Sigmoid colon (tissue), 7 donors: Measurements from ENCODE around the gene NUP205. TPM values are rescaled to one million over a fixed set of nuclear protein-coding genes. Genes with fewer than 3 reads are reported as not detected.

Experiments used
- DNase-seq: peaks from one replicate; pipeline ENCODE4 v3.0.0-alpha.2; 2019
- H3K27ac ChIP-seq, 4 donors: fragments of 200-600 bp; sonication (generic); one replicate each; pipeline ENCODE4 v1.5.1; 2016 to 2019; ENCODE audit warnings: mild to moderate bottlenecking in 1 of 4
- H3K27me3 ChIP-seq, 3 donors: fragments of 200-600 bp; sonication (generic); one replicate each; pipeline ENCODE4 v1.5.1; 2019; ENCODE audit warnings: mild to moderate bottlenecking in 1 of 3
- H3K36me3 ChIP-seq, 4 donors: fragments of 200-600 bp; sonication (generic); one replicate each; pipeline ENCODE4 v1.5.1; 2016 to 2019
- H3K4me1 ChIP-seq, 4 donors: fragments of 200-600 bp; sonication (generic); one replicate each; pipeline ENCODE4 v1.5.1; 2017 to 2019
- H3K4me3 ChIP-seq, 4 donors: fragments of 200-600 bp; sonication (generic); one replicate each; pipeline ENCODE4 v1.5.1; 2017 to 2019; ENCODE audit warnings: mild to moderate bottlenecking in 2 of 4, moderate library complexity in 1 of 4
- H3K9me3 ChIP-seq, 4 donors: fragments of 200-600 bp in 3 of 4; sonication (generic) in 3 of 4; one replicate each; pipeline versions ENCODE4 v1.5.1 to v1.6.1; 2013 to 2019
- CTCF ChIP-seq, 4 experiments: fragments of 450-650 bp in 3 of 4; fragments of 200-600 bp in 1 of 4; IDR thresholded peaks; one replicate each; pipeline ENCODE4 v1.5.1; 2016 to 2019; ENCODE audit warnings: antibody characterized with exemption in 4 of 4, mild to moderate bottlenecking in 3 of 4, moderate library complexity in 2 of 4
- EP300 ChIP-seq, 4 donors: sonication (generic); formaldehyde crosslinking; IDR thresholded peaks; one replicate each; pipeline ENCODE4 v1.6.1; 2017; ENCODE audit warnings: antibody characterized with exemption in 4 of 4
- POLR2A ChIP-seq, 2 donors: fragments of 450-650 bp; IDR thresholded peaks; one replicate each; pipeline ENCODE4 v1.6.1; 2016; ENCODE audit warnings: antibody characterized with exemption in 2 of 2, mild to moderate bottlenecking in 2 of 2, moderate library complexity in 2 of 2
- POLR2AphosphoS5 ChIP-seq, 4 donors: sonication (generic); formaldehyde crosslinking; IDR thresholded peaks; one replicate each; pipeline ENCODE4 v1.6.1; 2017; ENCODE audit warnings: antibody characterized with exemption in 4 of 4
- WGBS, 2 donors: extraction: QIAGEN DNeasy Blood & Tissue Kit; methylation state at CpG; one replicate each; pipeline ENCODE4 v1.1.7; 2013; 5-methylcytosine and 5-hydroxymethylcytosine counted together
- intact Hi-C: fragments of 100-400 bp; cut with DNase I; formaldehyde crosslinking; loops from one replicate; pipeline ENCODE4 v1.15.1; 2023
- polyA plus RNA-seq, 3 donors: library from polyadenylated mRNA; stranded (reverse); fragments of 200-250 nt; gene quantifications; one replicate each; pipeline ENCODE4 v1.2.3, GENCODE V29; 2013
- total RNA-seq, 4 donors: library from RNA; depleted of rRNA; stranded (reverse); fragments of >200 nt; gene quantifications; one replicate each; pipeline ENCODE4 v1.1.0, GENCODE V29; 2016
- donor health status: healthy with polysubstance abuse.
- donor health status: Bipolar disorder and iron deficiency.
- donor health status: healthy.

NUP205 gene
- total and polyA plus RNA-seq, 7 donors: 9.5 to 37.5 (median 21.9) TPM

- Histone ChIP-seq H3K27ac (no peak overlapping the region), H3K4me1 (no peaks in the 10 kb centered on the region), H3K27me3 (no peaks in the 10 kb centered on the region), H3K9me3 (no peaks in the 10 kb centered on the region), H3K4me3 (no peak overlapping the region), H3K36me3 (no peaks in the 10 kb centered on the region)
- TF ChIP-seq CTCF (IDR thresholded peaks at IDR 0.05) (no peak), POLR2AphosphoS5 (IDR thresholded peaks at IDR 0.05) (no peak), POLR2A (IDR thresholded peaks at IDR 0.05) (no peak), EP300 (IDR thresholded peaks at IDR 0.05) (no peak)
- intact Hi-C loops: no loop called here
- DNase-seq: no peak
- WGBS, 2 donors: 67 to 78% methylated on average over 3 of the region's 3 CpGs
Observed at GRCh38 chr7:135538376-135538775, 19.3 kb upstream of the NUP205 start.

DNA sequence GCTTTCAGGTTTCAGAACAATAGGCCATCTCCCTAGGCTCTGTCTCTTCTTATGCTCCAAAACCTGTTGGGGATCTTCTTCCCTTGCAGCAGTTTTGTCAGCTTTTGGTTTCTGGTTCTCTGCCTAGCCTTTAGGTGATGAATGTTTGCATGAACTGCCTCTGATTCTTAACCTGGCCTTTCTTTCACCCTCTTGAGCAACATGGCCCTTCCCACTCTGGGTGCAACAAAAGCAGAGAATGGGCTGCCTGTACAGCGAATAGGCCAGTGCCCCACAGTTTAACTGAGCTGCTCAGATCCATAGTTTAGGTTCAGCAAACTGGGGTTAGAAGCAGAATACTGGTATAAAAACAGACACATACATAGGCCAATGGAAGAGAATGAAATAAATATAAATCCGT lies 18.1 kb upstream of the NUP205 start:
- intact Hi-C loops: no loop called here
- TF ChIP-seq EP300 (IDR thresholded peaks at IDR 0.05) (no peak), POLR2A (IDR thresholded peaks at IDR 0.05) (no peak)
- Histone ChIP-seq H3K36me3 (no peaks in the 10 kb centered on the region), H3K27me3 (no peaks in the 10 kb centered on the region), H3K27ac (no peak overlapping the region), H3K9me3 (no peaks in the 10 kb centered on the region), H3K4me1 (no peaks in the 10 kb centered on the region), H3K4me3 (no peak overlapping the region)
- DNase-seq: no peak
- 89 to 94% methylated on average over 2 of the region's 2 CpGs for WGBS, 2 donors

- no peaks in the 10 kb centered on the region for H3K9me3 ChIP-seq
- no peak for TF ChIP-seq EP300 (IDR thresholded peaks at IDR 0.05)
- TF ChIP-seq POLR2A (IDR thresholded peaks at IDR 0.05): no peak
- TF ChIP-seq CTCF (IDR thresholded peaks at IDR 0.05): no peak
- TF ChIP-seq POLR2AphosphoS5 (IDR thresholded peaks at IDR 0.05): no peak
- H3K36me3 ChIP-seq: no peaks in the 10 kb centered on the region
- DNase-seq: no peak
- H3K27me3 ChIP-seq: no peaks in the 10 kb centered on the region
- H3K27ac ChIP-seq: no peak overlapping the region
- no peak overlapping the region for H3K4me3 ChIP-seq
- H3K4me1 ChIP-seq: no peaks in the 10 kb centered on the region
- intact Hi-C loops: no loop called here
- WGBS, 2 donors: 96 to 97% methylated on average over 6 of the region's 6 CpGs
Observed at GRCh38 chr7:135541029-135541428, 16.7 kb upstream of the NUP205 start.

- H3K36me3 ChIP-seq: no peaks in the 10 kb centered on the region
- intact Hi-C loops: no loop called here
- H3K4me1 ChIP-seq: no peaks in the 10 kb centered on the region
- WGBS, 2 donors: 82 to 85% methylated on average over 7 of the region's 7 CpGs
- H3K9me3 ChIP-seq: no peaks in the 10 kb centered on the region
- no peaks in the 10 kb centered on the region for H3K27me3 ChIP-seq
- H3K27ac ChIP-seq: no peak overlapping the region
- DNase-seq: no peak
- H3K4me3 ChIP-seq: no peak overlapping the region
- TF ChIP-seq POLR2A (IDR thresholded peaks at IDR 0.05) (no peak), CTCF (IDR thresholded peaks at IDR 0.05) (no peak), EP300 (IDR thresholded peaks at IDR 0.05) (no peak), POLR2AphosphoS5 (IDR thresholded peaks at IDR 0.05) (no peak)
Observed at GRCh38 chr7:135550196-135550595, 7.5 kb upstream of the NUP205 start.

DNA sequence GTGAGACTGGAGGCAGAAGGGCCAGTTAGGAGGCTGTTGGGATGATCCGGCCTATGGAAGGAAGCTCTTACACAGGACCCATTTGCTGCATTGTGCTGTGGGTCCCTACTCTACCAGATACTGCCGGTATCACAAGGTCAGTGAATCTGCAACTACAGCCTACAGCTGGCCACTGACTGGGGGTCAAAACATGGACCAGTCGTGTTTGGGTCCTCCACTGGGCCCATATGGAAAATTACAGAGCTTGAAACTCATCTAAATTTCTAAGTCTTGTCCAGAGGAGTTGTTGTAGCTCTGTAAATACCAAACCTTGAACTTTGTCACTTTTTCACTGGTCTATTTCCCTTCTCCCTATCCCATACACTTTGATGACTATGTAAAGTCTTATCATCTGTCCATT lies 5.6 kb upstream of the NUP205 start:
- H3K36me3 ChIP-seq: no peaks in the 10 kb centered on the region
- no peak overlapping the region for H3K27ac ChIP-seq
- no peak for TF ChIP-seq POLR2AphosphoS5 (IDR thresholded peaks at IDR 0.05)
- TF ChIP-seq POLR2A (IDR thresholded peaks at IDR 0.05): no peak
- no peak for TF ChIP-seq CTCF (IDR thresholded peaks at IDR 0.05)
- no peak for TF ChIP-seq EP300 (IDR thresholded peaks at IDR 0.05)
- WGBS, 2 donors: 53 to 59% methylated on average over 3 of the region's 3 CpGs
- intact Hi-C loops: no loop called here
- no peak for DNase-seq
- H3K9me3 ChIP-seq: no peaks in the 10 kb centered on the region
- H3K4me3 ChIP-seq: no peak overlapping the region
- peaks cover 0 to 1% (median 0%) of the 10 kb centered on the region in 4 donors for H3K4me1 ChIP-seq
- H3K27me3 ChIP-seq: no peaks in the 10 kb centered on the region
